ENCODE data around the gene C6orf62.
"Not testable (repeated sequence)": the region's sequence is repeated elsewhere in the genome, so short reads cannot be mapped to it uniquely, and the experiment has no call there.

C6orf62 gene

GRCh38 chr6:24742216-24742738 is 23.3 kb upstream of the C6orf62 start:
- TF ChIP-seq CTCF (IDR thresholded peaks at IDR 0.05; ENCODE audit: insufficient read depth, missing control alignments) = no peak
- DNase-seq (ENCODE audit: insufficient read length, low spot score) (no peak), FAIRE-seq (no peak)

GRCh38 chr6:24740861-24741260 is 21.9 kb upstream of the C6orf62 start:
- no peak for TF ChIP-seq CTCF (IDR thresholded peaks at IDR 0.05; ENCODE audit: insufficient read depth, missing control alignments)
- FAIRE-seq = no peak
- no peak for DNase-seq (ENCODE audit: insufficient read length, low spot score)

DNA sequence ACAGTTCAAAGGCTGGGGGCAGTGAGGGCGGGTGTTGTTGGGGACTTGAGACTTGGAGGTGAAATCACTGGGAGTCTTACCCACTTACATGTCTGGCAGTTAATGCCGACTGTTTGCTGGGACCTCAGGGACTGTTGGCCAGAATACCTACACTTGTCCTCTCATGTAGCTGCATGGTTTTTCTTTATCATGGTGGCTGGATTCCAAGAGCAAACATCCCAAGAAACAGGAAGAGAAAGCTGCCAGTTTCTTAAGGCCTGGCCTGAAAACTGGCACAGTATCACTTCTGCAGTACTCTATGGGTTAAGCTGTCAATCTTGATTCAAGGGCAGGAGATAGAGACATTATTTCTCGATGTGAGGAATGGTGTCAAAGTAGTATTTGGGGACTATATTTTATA is 19.8 kb upstream of the C6orf62 start:
- FAIRE-seq = no peak
- no peak for TF ChIP-seq CTCF (IDR thresholded peaks at IDR 0.05; ENCODE audit: insufficient read depth, missing control alignments)
- no peak for DNase-seq (ENCODE audit: insufficient read length, low spot score)

DNA sequence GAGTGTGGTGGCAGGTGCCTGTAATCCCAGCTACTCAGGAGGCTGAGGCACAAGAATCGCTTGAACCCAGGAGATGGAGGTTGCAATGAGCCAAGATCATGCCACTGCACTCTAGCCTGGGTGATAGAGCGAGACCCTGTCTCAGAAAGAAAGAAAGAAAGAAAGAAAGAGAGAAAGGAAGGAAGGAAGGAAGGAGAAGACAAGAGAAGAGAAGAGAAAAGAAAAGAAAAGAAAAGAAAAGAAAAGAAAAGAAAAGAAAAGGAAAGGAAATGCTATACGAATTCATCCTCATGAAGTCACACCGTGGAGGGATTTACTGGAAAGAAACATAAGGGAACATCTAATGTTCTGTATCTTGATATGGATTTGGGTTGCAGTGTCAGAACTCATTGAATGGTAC is 15.8 kb upstream of the C6orf62 start:
- FAIRE-seq; DNase-seq (ENCODE audit: insufficient read length, low spot score): not testable (repeated sequence)

GRCh38 chr6:24734166-24734565 is 15.2 kb upstream of the C6orf62 start:
- no peak for DNase-seq (ENCODE audit: insufficient read length, low spot score)

GRCh38 chr6:24731456-24732134 is 12.6 kb upstream of the C6orf62 start:
- DNase-seq (ENCODE audit: insufficient read length, low spot score); FAIRE-seq: not testable (repeated sequence)

More at GRCh38 chr6:24734166-24734565, 15.2 kb upstream of the C6orf62 start:
- no peak for FAIRE-seq
- TF ChIP-seq CTCF (IDR thresholded peaks at IDR 0.05; ENCODE audit: insufficient read depth, missing control alignments) = no peak

- FAIRE-seq; DNase-seq (ENCODE audit: insufficient read length, low spot score): not testable (repeated sequence)
Measured at GRCh38 chr6:24730653-24731052, 11.7 kb upstream of the C6orf62 start.

DNA sequence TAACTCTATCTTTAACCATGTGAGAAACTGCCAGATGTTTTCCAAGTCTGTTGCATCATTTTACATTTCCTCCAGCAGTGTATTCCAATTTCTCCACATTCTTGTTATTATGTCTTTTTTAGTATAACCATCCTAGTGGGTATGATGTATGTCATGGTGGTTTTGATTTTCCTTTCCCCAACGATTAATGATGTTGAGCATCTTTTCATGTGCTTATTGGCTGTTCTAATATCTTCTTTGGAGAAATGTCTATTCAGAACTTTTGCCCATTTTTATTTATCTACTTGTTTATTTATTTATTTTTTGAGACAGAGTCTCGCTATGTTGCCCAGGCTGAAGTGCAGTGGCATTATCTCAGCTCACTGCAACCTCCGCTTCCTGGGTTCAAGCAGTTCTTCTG is 4.3 kb upstream of the C6orf62 start:
- TF ChIP-seq CTCF (IDR thresholded peaks at IDR 0.05; ENCODE audit: insufficient read depth, missing control alignments) = no peak
- no peak for FAIRE-seq
- DNase-seq (ENCODE audit: insufficient read length, low spot score) = no peak
